Endometrium (tissue), 2 donors: ENCODE results near the gene PRR15.

Experiments
- FAIRE-seq: peaks from 2 replicates; lab custom pipeline; 2012; peaks lifted over from hg19 to GRCh38; lab: Jason Lieb, UNC
- donor health status: control.
- donor health status: control.

Gene PRR15

DNA sequence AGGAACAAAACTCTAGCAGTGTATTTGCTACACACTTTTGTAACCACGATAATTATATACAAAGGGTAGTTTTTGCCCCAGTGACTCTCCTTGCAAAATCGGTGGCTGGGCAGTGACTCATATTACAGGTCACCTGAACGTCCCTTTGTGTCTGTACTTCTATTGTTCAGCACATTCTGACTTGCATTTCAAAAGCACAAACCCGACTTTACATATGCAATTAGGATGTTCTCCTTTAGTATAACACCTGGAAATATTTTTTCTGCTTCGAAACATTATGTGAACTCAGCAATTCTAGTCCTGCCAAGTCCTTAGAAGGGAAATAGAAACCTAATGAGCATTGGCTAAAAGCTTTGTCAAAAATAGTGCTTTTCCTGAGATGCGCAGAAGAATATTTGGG, 6.0 kb downstream of the PRR15 start:
- FAIRE-seq, result no peak

DNA sequence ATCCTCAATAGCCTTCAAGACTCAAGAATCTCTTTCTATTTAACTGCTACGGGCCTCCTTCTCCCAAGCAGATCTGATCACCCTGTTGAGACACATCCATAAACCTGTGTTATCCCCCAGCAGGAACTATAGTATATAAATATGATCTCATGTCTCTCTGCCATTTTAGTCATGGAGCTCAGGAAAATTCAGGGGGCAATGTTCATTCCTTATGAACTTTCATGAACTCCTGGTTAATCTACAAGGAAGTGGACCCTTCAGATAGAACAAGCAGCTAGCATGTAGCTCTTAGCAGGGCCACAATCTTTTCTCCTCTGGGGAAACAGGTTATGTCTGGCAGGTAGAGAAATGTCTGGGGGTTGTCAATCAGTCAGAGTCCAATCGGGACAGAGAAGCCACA, 8.9 kb downstream of the PRR15 start:
- no peak for FAIRE-seq

DNA sequence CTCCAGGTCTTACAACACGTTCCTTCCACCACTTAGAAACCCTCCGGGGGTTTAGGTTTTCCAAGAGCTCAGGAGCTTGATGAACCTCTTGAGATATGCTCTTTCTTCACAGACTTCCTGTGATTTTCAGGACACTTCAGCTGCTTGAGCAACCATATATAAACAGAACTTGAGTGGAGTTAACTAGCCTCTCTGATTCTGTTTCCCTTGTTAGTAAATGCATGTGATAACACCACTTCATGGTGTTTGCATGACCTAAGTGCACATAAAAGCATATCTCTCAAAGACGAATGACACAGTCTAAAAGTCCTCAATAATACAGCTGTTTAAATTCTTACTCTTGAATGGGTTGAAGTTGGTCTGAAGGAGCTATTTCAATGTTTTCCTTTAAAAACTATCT, 9.9 kb downstream of the PRR15 start:
- FAIRE-seq, result no peak

DNA sequence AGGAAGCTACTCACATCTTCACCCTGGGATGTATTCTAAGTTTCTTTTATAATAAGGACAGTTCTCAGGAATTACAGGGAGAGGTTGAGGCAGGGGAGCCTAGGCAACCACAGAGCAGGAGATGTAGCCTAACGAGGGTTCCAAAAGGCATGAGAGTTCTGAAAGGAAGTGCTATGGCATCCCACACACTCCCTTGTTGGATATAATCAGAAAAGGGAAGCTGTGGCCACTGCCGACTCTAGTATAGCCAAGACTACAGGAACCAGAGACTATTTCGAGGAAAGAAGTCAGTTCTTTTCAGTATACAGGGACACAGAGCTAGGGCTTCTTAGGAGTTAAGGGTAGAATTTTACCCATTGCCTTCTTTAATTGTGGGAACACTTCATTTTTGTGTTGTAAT, 11.0 kb downstream of the PRR15 start:
- FAIRE-seq, result no peak

DNA sequence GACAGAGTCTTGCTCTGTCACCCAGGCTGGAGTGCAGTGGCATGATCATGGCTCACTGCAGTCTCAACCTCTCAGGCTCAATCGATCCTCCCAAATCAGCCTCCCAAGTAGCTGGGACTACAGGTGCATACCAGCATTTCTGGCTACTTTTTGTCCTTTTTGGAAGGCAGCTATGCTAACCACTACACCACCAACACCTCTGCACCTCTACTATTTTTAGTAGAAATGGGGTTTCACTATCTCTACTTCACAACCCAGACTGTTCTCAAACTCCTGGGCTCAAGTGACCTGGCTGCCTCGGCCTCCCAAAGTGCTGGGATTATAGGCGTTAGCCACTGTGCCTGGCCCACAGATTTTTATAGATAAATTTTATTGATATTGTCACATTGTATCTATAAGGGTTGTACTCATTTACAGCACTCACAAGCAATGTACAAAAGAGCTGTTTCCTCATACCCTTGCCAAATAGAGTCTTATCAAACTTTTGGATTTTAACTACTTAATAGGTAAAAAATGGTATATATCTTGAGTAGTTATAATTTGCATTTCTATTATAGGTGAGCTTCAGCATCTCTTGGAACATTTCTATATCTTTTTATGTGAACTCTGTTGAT, 23.7 kb downstream of the PRR15 start:
- no peak for FAIRE-seq

DNA sequence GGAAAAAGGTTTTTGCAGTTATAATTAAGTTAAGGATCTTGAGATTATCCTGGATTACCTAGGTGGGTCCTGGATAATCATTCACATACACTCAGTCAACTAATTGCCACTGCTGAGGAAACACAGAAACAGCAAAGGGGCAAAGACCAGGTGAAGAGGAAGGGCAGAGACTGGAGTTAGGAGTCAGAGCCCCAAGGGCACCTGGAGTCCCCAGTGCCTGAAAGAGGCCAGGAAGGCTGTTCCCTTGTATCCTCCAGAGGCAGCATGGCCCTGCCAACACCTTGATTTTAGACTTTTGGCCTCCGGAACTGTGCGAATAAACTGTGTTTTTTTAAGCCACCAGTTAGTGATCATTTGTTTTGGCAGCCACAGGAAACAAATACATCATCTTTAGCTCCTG, 24.6 kb downstream of the PRR15 start:
- FAIRE-seq, result no peak

DNA sequence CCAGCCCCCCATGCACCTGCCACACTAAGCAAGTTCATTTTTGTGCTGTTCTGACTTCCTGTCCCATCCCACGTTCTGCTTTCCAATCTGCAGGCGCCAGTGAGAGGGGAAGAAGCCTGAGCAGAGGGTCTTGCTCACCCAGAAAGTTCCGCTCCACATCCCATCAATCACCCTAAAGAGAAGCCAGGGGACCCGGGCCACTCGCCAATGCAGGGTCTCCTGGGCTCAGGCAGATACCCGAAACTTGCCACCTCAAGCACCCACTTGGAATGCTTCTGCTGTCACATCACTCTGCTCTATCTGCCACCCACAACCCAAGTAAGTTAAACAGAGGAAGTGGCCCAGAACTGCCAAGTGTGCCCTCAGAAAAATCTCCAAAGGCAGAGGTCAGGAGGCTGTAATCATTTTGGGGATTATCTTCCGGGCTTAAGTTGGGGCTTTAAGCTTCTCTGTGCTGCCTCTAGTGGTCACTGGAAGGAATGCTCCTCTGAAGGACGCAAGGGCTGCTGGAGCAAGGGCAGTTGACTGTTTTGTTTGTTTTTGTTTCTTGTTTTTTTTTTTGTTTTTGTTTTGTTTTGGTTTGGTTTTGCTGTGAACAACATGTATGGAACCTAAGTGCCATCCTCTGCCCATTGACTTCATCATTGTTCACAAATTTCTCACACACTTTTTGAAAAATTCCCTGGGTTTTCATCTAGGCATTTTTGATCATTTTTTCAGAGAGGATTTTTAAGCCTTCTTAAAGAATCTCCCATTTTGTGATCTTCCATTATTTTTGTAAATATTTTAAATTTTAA, 25.5 kb downstream of the PRR15 start:
- no peak for FAIRE-seq

DNA sequence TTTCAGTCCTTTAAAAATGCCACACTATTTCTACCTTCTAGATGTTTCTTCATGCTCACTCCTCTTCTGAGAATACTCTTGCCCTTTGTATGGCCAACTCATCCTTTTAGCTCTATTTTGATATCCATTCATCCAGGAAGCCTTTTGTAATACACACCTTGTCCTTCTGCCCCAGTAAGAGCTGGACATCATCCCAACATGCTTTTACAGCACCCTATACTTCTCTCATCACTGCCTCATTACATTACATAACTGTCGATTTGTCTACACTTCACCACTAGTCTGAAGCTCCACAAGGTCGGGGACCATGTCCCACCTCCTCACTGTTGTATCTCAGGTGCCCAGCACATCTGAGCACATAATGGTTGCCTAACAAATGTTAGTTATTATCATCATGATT, 29.2 kb downstream of the PRR15 start:
- no peak for FAIRE-seq

DNA sequence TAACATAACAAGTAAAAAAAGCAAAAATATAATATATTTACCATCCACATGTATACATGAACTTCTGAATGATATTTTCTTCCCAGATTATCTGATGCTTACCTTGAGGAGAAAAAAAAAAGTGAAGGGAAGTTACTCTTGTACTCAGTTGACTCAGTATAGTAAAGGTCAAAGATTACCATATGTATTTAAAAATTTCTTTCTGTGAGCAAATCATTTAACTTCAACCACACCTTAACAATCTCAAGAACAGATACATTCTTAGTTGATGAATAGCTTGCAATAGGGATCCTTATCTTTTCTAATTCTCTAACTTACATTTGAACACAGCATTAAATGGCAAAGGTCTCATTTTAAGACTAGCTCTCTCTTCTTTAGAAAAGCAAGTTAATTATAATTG, 29.8 kb downstream of the PRR15 start:
- no peak for FAIRE-seq

DNA sequence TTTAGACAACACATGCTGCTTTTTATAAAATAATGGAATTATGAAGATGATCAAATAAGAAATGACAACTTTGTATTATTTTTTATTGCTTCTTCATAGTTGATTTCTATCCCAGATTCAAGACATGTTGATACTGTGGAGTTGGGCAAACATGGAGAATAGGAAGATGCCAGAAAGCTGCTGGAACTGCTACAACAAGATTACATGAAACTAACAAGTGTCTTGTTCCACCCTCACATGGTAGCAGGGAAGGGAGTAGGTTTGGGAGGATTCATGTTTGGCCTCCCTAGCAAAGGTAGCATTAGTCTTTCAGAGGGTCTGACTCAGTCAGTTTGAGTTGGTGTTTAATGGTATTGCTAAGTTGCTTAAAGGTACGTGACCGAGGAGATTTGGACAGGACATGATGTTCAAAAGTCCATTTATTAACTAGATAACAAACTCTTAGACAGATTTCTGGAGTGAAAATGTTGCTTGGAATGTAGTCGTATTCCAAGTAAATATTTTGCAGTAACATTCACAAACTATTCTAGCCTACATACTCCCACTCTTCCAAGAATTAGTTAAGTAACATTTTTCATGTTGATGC, 33.1 kb downstream of the PRR15 start:
- FAIRE-seq, result no peak

DNA sequence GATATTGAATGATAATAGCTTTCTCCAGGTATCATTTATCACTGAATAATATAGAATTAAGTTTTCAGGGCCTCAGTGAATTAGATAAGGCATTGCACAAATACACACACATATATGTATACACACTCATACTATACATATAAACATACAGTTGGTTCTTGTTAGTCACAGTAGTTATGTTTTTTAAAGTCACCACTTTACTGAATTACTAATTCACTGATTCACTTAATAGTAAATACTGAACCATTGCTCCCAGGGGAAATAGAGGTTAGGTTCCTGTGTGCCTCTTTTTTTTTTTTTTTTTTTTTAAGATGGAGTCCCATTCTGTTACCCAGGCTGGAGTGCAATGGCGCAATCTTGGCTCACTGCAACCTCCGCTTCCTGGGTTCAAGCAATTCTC, 33.6 kb downstream of the PRR15 start:
- FAIRE-seq, result no peak

DNA sequence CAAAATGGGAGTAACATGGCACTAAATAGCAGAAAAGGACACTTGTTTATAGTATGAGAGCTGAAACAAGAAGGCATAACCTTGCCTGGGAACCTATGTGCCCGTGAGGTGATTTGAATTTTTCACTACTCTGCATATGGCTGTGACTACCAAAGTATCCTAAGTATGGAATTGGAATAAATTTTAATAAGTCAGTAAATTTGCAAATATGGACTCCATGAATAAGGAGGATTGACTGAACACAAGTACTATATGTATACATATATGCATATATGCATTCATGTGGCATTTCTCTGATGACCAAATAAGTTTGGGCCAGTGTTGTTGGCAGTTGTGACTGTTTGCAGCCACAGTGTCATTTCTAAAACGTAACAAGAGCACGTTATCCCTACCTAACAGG, 34.5 kb downstream of the PRR15 start:
- FAIRE-seq, result no peak

DNA sequence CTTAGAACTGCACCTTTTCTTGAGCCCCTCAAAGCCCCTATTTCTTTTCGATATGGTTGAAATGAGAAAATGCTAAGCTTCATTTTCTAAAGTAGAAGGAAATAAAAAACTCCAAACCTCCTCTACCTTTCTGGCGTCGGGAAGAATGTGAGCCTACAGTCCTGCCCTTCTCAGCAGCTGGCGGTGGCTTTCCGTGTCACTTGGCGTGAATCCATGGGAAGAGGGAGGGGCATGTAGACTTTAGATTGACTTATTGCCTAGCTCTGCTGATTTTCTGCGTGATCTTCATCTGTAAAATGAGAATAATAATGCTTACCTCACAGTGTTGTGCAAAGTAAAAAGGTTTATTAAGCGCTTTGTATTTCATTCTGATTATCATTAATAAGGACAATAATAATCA, 35.0 kb downstream of the PRR15 start:
- no peak for FAIRE-seq

DNA sequence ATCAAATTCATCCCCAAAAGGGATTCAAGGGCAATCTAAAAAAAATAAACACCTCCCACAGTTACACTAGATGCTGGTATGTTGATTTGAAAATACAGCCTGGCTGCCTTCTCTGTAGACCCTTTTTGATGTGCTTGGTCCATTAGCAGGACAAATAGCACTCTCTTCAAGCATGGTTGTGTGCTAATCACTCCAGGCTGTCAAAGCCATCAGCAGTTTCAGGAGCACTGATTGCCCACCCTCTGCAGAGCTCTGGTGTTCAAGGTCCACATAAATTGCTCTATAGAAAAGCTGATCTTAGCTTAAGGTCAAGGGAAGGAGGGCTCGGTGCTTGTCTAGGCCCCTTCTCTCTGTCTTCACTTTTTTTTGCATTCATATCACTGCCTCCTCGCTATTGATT, 35.4 kb downstream of the PRR15 start:
- no peak for FAIRE-seq

DNA sequence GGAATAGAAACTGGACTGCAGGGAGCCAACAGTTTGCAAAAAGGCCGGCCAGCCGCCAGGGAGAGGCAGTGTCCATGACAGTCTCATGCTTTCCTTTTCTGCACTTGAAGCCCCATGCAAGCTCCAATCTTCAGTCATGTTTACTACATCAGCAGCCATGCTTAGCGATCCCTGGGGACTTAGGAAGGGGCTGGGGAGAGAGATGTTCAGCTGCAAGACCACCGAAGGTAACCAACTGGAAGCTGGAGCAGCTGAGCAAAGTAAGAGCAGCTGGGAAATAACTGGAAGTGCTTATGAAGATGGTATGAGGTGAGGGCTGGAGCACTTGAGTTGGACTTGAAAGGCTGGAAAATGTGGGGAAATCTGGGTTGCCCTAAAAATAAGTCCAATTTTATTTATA, 37.0 kb downstream of the PRR15 start:
- FAIRE-seq, result no peak

DNA sequence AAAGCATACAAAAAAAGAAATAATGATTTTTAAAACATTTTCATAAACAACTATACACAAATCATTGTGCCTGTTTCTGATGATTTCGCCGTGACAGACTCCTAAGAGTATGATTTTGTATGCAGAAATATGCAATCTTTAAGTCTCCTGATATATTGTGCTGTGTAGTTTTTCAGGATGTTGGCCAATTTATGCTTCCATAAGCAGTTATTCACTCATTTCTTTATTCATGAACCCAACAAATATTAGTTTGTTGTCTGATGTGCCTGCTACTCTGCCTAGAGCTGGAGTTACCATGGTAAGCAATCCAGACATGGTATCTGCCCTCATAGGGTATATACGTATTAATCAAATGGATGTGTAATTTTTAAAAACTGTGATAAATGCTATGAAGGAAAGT, 40.4 kb downstream of the PRR15 start:
- no peak for FAIRE-seq

DNA sequence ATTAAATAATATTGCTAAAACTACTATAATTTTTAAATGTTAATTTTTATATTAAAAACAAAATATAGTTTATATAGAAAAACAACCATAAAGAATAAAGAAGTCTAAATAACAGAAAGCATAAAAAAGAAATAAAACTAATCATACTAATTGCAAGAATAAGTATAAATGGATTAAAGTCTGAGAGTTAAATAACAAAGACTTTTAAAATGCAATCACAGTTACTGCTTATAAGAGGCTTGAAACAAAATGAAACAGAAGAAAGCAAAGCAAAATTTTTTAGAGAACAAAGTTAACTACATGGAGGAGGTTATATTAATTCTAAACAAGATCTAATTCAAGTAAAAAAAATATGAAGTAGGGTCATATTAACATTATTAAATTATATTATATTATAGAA, 41.1 kb downstream of the PRR15 start:
- peak; percentile 48 for FAIRE-seq

DNA sequence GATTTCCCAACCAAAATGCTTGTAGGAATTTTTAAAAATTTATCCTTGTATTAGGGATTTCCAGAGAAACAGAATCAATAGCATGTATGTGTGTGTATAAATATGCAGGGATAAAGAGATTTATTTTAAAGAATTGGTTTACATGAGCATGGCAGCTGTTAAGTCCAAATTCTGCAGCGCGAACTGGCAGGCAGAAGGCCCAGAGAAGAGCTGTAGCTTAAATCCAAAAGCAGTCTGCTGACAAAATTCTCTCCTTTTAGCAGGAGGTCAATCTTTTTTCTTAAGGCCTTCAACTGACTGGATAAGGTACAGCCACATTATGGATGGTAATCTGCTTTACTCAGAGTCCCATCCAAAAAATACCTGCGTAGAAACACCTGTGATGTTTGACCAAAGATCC, 42.0 kb downstream of the PRR15 start:
- FAIRE-seq, result no peak

DNA sequence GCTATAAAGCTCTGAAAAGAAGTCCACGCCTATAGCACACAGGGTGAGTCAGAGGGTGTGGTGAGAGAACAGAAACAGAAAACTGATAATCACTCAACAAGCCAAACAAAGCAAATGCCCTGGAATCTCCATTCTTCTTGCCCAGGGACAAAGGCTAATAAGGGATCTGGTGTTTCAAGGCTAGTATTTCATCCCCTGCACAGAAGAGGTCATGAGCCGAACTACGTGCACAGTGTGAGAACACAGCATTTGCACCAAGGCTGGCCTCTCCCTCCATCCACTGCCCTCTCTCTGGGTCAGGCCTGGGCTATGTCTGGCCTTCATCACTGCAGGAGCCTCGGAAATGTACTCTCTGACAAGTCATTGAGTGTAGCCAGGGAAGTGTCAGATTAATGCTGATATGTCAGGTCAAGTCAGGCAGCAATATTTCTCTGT, 42.7 kb downstream of the PRR15 start:
- no peak for FAIRE-seq

DNA sequence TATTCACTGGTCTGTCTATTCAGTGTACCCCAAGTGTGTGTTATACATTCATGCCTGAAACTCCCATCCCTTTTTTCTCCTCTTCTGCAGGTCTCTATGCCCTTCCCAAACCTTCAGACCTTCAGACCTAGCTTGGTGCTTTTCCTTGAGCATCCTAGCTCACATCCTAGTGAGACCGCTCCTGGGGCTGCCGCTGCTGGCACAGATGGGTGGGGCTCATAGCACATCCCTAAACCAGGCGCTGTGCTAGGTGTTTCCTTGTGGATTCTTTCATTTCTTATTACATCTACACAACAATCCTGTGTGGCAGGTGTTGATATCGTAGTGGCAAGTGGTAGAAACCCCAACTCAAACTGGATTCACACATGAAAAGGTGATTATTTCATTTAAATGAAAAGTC, 43.2 kb downstream of the PRR15 start:
- FAIRE-seq, result no peak

DNA sequence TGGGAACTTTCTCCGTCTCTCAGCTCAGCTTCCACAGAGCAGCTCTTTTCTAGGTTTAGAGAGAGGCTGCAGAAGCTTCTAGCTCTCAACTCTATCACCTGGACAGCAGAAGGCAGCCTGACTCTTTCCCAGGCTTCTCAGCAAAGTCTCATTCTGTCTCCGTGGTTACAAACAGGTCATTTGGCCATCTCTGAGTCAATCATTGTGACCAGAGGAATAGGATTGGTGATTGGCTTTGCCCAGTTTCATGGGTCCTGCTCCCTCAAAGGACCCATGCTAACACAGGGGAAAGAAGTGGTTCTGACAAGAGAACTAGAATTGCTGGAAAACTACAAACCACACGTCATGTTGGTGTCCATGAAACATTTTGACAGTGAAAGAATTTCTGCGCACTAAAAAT, 43.6 kb downstream of the PRR15 start:
- no peak for FAIRE-seq

DNA sequence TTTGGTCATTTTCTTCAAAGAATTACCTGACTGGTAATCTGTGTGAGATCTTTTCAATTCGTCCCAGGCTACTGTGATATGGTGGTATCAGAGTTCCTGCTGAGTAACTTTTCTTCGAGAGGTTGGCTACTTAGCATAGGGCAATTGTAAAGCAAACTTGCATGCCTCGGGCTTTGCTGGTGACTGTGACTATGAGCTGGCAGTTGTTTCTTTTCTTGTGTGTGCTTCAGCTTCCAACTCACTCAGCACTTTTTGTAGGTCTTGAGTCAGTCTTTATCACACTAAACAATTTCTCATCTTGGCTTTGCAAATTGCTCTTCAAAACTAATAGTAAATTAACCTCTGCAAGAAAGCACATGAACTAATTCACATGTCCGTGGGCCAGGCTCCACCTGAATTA, 44.3 kb downstream of the PRR15 start:
- no peak for FAIRE-seq

DNA sequence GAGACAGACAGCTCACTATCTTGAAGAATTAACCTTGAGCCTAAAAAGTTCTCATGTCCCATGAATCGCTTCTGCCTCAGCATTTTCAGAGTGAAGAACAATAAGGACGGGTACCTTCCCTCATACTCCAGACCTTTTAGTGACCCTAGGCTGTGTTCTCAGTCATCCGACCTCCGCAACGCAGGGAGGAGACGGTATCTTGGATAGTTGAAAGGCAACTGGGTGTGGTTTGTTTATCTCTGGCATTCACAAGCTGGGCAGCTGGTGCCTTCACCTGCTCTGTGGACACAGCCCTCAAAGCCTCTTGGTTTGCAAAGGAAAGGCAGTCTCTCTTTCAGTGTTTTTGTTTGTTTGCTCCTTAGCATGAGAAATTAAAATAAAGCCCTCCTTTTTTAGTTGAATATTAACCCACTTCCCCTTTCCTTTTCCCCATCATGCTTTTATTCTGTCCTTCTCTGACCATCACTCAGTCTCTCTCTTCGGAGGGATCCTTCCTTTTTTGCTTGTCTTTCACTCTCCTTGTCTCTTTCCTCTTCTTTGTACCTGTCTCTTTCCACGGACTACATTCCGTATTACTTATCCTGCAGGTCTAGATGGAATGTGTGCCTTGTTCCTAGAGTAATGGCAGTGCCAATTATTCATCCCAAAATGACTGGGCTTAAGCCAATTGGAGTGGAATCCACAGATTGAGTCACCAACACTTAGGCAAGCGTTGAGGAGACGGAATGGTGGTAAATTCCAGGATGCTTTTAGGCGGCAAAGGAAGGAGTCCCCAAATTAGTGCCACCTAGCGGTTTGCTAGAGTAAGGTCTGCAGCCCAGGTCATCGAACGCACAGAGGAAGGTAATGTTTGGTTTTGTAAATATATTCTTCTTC, 45.8 kb downstream of the PRR15 start:
- FAIRE-seq, result no peak
